Prostate gland (tissue), 2 donors: ENCODE results near the gene LTBP3.

ENCODE experiments used
- CTCF ChIP-seq, 4 experiments: fragments of 200-600 bp in 2 of 4; fragments of 450-650 bp in 2 of 4; sonication (generic) in 2 of 4; IDR thresholded peaks; 1 replicate in 3 of 4; 2 replicates in 1 of 4; pipeline ENCODE4 v1.5.1; 2016 to 2019; ENCODE audit warnings: antibody characterized with exemption in 4 of 4, mild to moderate bottlenecking in 2 of 4, moderate library complexity in 2 of 4
- POLR2A ChIP-seq: fragments of 450-650 bp; IDR thresholded peaks from one replicate; pipeline ENCODE4 v1.6.1; 2016; ENCODE audit warnings: antibody characterized with exemption, mild to moderate bottlenecking

- TF ChIP-seq CTCF (IDR thresholded peaks at IDR 0.05) (no peak), POLR2A (no peak)
Measured at GRCh38 chr11:65530157-65530496, 28.0 kb downstream of the LTBP3 start.
